HG02970 (cell line): ENCODE results near the gene SLC23A1.
"Not testable (repeated sequence)": the region's sequence is repeated elsewhere in the genome, so short reads cannot be mapped to it uniquely, and the experiment has no call there.

Experiments used
- ATAC-seq: cut with Tn5 transposase; IDR thresholded peaks from one replicate; pipeline ENCODE4 v1.9.1; 2021; ENCODE audit warnings: mild to moderate bottlenecking, moderate library complexity, moderate number of reproducible peaks; ENCODE audit not compliant: unreplicated experiment, low FRiP score

Gene SLC23A1

GRCh38 chr5:139383275-139383992 is at the start of gene SLC23A1:
TSS of gene SLC23A1 (minus strand) at chr5:139383297. CDS start at chr5:139383253, 44 bp downstream.
- ATAC-seq, result no peak

- no peak for ATAC-seq
Observed at GRCh38 chr5:139431706-139432105, 48.6 kb upstream of the SLC23A1 start.

DNA sequence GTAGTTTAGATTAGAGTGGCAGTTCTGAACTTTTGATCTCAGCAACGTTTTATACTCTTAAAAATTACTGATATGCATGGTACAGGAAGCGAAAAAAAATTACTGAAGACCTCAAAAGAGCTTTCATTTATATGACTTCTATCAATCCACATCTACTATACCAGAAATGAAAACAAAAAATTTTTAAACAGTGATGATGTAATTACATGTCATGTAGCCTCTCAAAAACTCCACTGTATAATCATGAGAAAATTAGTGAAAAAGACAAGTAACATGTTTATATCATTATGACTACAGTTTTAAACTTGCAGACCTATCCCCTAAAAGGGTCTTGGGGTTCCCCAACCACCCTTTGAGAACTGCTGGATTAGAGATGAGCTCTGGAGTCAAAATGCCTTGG is 46.9 kb upstream of the SLC23A1 start:
- ATAC-seq, result no peak

GRCh38 chr5:139426203-139426885 is 43.2 kb upstream of the SLC23A1 start:
- no peak for ATAC-seq

DNA sequence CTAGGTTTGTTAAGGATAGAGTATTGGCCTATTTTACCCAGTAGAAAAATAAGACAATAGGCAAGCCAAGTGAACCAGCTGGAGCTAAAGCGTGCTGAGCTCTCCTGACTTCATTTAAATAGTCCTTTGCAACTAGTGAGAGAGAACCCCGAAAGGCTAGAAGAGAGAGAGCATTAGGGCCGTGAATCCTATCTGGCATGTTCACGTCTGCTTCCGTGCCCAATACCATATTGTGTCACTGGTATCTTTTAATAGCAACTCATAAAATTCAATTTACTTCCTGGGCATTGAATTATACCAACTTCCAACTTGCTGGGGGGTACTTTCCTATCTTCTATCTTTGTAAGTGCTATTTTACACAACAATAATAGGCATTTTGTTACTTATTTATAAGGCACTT is 42.4 kb upstream of the SLC23A1 start:
- no peak for ATAC-seq

- no peak for ATAC-seq
Observed at GRCh38 chr5:139422307-139422893, 39.3 kb upstream of the SLC23A1 start.

GRCh38 chr5:139419226-139420192 is 36.4 kb upstream of the SLC23A1 start:
- no peak for ATAC-seq

DNA sequence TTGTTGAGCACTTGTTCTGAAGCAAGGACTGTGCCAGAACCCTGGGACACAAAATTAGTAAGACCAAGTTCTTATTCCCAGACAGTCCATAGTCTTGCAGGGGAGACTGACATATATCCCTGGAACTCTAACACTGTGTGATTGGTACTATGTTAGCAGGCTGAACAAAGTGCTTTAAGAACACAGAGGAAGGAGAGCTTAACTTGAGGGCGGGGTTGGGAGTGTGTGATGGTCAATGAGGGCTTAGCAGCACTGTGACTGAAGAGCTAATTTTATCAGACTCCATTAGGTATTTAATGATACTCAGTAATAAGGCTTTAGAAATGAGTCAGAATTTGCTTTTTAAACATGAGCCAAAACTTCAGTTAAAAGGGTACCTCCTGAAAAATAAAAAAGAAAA is 35.7 kb upstream of the SLC23A1 start:
- ATAC-seq, result no peak

DNA sequence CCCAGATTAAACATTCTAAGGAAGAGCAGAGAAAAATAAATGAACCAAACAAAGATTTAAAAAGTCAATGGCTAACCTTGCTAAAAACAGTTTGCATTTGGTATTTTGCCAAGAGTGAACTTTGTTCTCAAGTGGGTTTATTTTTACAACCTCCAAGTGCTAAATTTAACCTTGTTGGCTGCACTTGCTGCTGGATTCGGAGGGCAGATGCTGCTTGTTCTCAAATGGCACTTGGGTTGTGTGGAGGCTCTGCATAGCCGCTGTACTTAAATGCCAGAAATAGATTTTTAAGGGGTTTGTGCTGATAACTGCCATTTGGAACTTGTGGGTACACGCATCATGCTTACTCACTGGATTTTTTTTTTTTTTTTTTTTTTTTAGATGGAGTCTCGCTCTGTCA is 34.1 kb upstream of the SLC23A1 start:
- no peak for ATAC-seq

DNA sequence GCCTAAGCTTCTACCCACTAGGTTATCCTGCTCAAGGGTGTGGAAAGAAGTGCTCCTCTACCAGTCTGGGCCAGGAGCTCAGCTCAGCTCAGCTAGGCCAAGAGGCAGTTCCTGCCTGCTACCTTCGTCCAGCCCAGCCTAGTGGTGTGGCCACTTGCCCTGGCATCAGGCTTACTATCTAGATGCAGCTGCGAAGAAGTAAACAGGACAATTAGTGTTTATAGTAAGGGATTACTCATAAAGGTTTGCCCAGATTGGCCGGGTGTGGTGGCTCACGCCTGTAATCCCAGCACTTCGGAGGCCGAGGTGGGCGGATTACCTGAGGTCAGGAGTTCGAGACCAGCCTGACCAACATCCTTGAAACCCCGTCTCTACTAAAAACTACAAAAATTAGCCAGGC is 33.6 kb upstream of the SLC23A1 start:
- no peak for ATAC-seq

- ATAC-seq, result no peak
Observed at GRCh38 chr5:139415869-139416268, 32.8 kb upstream of the SLC23A1 start.

GRCh38 chr5:139415221-139415861 is 32.2 kb upstream of the SLC23A1 start:
- ATAC-seq, result no peak

DNA sequence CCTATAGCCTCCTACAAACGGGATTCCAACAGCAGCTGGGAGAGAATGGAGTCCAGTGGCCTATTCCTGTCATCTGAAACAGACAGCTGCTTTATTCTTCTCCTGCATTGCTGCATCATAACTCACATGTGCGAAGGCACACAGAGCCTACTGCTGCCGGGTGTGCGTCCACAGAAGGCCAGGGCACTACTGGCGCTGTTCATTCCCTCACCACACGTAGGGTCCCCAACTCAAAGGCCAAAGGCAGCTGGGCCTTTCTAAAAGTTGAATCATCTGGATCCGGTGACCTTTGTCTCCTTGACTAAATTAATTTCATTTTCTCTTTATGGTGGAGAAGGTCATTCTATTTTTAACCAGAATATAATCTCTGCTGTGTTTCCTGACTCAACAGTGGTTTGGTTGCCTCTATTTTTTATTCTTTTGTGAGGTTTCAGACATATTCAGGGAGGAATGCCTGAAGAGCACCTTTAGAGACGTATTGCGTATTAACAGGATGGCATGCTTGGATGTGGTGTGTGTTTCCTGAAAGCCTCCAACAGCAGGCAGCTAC is 31.6 kb upstream of the SLC23A1 start:
- ATAC-seq, result no peak

GRCh38 chr5:139413963-139414362 is 30.9 kb upstream of the SLC23A1 start:
- ATAC-seq, result no peak

DNA sequence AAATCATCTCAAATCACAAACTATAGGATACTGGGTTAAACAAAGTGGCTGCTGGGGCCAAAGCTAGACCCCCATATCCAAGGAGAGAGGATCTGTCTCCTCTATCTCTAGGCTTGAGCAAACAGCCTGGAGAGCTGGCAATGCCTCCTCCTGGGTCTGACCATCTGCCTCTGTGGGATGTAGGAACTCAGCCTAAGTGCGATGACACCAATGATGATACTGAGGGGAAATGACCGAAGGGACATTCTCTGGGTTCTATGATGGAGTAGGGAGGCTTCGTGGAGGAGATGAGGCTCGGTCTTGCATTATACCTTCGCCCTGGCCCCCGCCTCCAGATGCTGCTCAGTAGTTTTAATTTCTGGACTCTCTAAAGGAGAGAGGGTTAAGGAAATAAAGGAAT is 30.1 kb upstream of the SLC23A1 start:
- no peak for ATAC-seq

DNA sequence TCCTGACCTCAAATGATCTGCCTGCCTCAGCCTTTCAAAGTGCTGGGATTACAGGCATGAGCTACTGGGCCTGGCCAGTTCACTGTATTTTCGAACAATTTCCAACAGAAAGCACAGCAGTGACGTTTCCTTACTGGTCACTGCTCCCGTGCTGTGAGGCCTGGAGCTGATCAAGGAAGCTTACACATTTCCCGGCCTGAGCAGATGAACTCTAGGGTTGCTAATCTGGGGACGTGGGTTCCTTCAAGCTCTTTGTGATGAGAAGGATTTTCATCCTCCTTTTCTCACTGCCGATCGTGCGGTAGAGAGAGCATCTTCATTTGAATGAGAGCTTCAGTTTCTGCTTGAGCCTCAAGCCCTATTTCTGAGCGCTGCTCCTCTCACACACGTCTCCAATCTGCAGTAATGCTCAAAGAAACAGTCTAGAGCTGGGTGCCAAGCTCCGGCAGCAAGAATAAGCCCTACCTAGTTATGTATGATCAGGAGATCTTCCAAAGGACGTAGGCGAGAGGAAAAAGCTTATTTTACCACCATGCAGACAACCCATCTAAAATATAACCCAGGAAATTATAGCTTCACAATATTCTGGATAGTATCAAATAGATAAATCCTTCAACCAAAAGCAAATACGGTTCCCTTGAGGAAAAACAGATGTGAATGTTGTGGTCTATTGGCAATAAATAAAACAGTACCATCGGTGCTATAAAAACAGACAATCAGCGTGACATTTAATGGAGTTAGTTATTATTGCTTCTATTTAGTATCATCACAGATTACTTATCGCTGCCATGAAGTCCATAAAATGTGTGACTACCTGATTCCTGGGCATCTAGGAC is 28.1 kb upstream of the SLC23A1 start:
- no peak for ATAC-seq

GRCh38 chr5:139410121-139410992 is 27.3 kb upstream of the SLC23A1 start:
- ATAC-seq, result no peak

- not testable (repeated sequence) for ATAC-seq
Observed at GRCh38 chr5:139409116-139409515, 26.0 kb upstream of the SLC23A1 start.
